BLaER1 treated with 17β-estradiol and CSF1 and Interleukin-3, amounts not matched to agents 10 nM and 100 nM (cell line): ENCODE measurements around the gene TUBGCP5.
A peak's percentile ranks its signal among the peaks of the same experiment; 100 is the strongest.

Experiments used
- H3K27ac ChIP-seq, 11 experiments: shearing (Covaris generic); formaldehyde crosslinking; 2 replicates each; pipeline ENCODE4 v1.8.1; 2022
- H3K27me3 ChIP-seq, 11 experiments: shearing (Covaris generic); formaldehyde crosslinking; 2 replicates each; pipeline ENCODE4 v1.8.1; 2022
- H3K36me3 ChIP-seq, 11 experiments: shearing (Covaris generic); formaldehyde crosslinking; 2 replicates each; pipeline ENCODE4 v1.8.1; 2022
- H3K4me1 ChIP-seq, 10 experiments: shearing (Covaris generic); formaldehyde crosslinking; 2 replicates each; pipeline ENCODE4 v1.8.1; 2022
- H3K4me2 ChIP-seq, 11 experiments: shearing (Covaris generic); formaldehyde crosslinking; 2 replicates each; pipeline ENCODE4 v1.8.1; 2022
- H3K4me3 ChIP-seq, 10 experiments: shearing (Covaris generic); formaldehyde crosslinking; 2 replicates each; pipeline ENCODE4 v1.8.1; 2022
- H3K9ac ChIP-seq, 11 experiments: shearing (Covaris generic); formaldehyde crosslinking; 2 replicates each; pipeline ENCODE4 v1.8.1; 2022
- H3K9me3 ChIP-seq, 11 experiments: shearing (Covaris generic); formaldehyde crosslinking; replicated peaks in 1 of 11; 2 replicates each; pipeline ENCODE4 v1.8.1; 2022
- H4K20me1 ChIP-seq, 11 experiments: shearing (Covaris generic); formaldehyde crosslinking; 2 replicates each; pipeline ENCODE4 v1.8.1; 2022
- Cebpa-rat ChIP-seq, 11 experiments: shearing (Covaris generic); IDR thresholded peaks; 2 replicates each; pipeline ENCODE4 v1.8.1; 2022

Gene TUBGCP5

GRCh38 chr15:22950256-22950990 lies 88.9 kb downstream of the TUBGCP5 start:
- H3K27ac ChIP-seq, result peak overlapping the region in 9 of 11 experiments; percentile 61 to 83 (median 67); a peak in 19 of 22 replicates
- peak overlapping the region in 8 of 10 experiments; percentile 12 to 50 (median 23); a peak in 15 of 20 replicates for H3K4me3 ChIP-seq
- H3K9me3 ChIP-seq, result no peaks in the 10 kb centered on the region
- H4K20me1 ChIP-seq, result peaks cover 24 to 100% (median 81%) of the 10 kb centered on the region in 11 experiments
- TF ChIP-seq Cebpa-rat (IDR thresholded peaks at IDR 0.05), result no peak
- H3K9ac ChIP-seq, result peak overlapping the region; percentile 17 to 70 (median 51); a peak in 19 of 22 replicates
- peaks cover 85 to 97% (median 90%) of the 10 kb centered on the region in 10 experiments for H3K4me1 ChIP-seq
- peaks cover 11 to 25% (median 20%) of the 10 kb centered on the region in 11 experiments; a peak in 21 of 22 replicates for H3K36me3 ChIP-seq
- peak overlapping the region; percentile 80 to 100 (median 96) for H3K4me2 ChIP-seq
- H3K27me3 ChIP-seq, result no peaks in the 10 kb centered on the region; a peak in 1 of 22 replicates
